SU-DHL-6 (cell line): ENCODE measurements around the gene AJM1.

Source experiments
- CTCF ChIP-seq: fragments of 200-600 bp; sonication (generic); IDR thresholded peaks from one replicate; pipeline ENCODE4 v1.5.1; 2017; ENCODE audit warnings: antibody characterized with exemption, mild to moderate bottlenecking, low read length, moderate library complexity; ENCODE audit not compliant: insufficient read depth, poor library complexity, severe bottlenecking
- EZH2phosphoT487 ChIP-seq: fragments of 200-600 bp; sonication (generic), shearing (Covaris generic); conservative IDR thresholded peaks from 2 replicates; pipeline ENCODE4 v1.6.1; 2018; ENCODE audit warnings: mild to moderate bottlenecking, antibody characterized with exemption, low read length, moderate library complexity, mixed read lengths

- TF ChIP-seq CTCF (no peak), EZH2phosphoT487 (no peak)
These were observed 19.7 kb downstream of the AJM1 start for GRCh38 chr9:136861874-136862457.
